ENCODE results near the gene ETV1.

Gene ETV1

GRCh38 chr7:14001139-14001538 is 11.7 kb upstream of the ETV1 start:
- H3K56ac ChIP-seq (ENCODE audit: low read length): no peak overlapping the region
- H3K36me3 ChIP-seq (ENCODE audit: control insufficient read depth, insufficient read depth, low read length): no peaks in the 10 kb centered on the region
- H4K8ac ChIP-seq (ENCODE audit: low read depth, low read length): no peak overlapping the region
- H3K4me3 ChIP-seq (ENCODE audit: low read length): no peak overlapping the region
- no peak overlapping the region for H2BK5ac ChIP-seq (ENCODE audit: low read length)
- no peaks in the 10 kb centered on the region for H3K79me2 ChIP-seq (ENCODE audit: control insufficient read depth, insufficient read depth, low read length)
- no peak overlapping the region for H2AK5ac ChIP-seq (ENCODE audit: low read length)
- H3K9ac ChIP-seq (ENCODE audit: low read length): no peak overlapping the region
- no peak overlapping the region for H3K27ac ChIP-seq (ENCODE audit: low read depth, low read length)
- H2BK120ac ChIP-seq (ENCODE audit: low read depth, low read length): no peak overlapping the region
- no CpG with 5 or more reads among the region's 3 CpGs for WGBS (ENCODE audit: extremely low coverage, insufficient coverage, low lambda C conversion rate)
- H3K4ac ChIP-seq (ENCODE audit: low read depth, low read length): no peak overlapping the region
- H3K4me1 ChIP-seq (ENCODE audit: control insufficient read depth, low read depth, low read length): no peaks in the 10 kb centered on the region
- H3K79me1 ChIP-seq (ENCODE audit: low read length): no peaks in the 10 kb centered on the region
- DNase-seq: no peak
- H4K5ac ChIP-seq (ENCODE audit: low read length): no peak overlapping the region
- H3K18ac ChIP-seq (ENCODE audit: low read length): no peak overlapping the region
- no peak overlapping the region for H3K23ac ChIP-seq (ENCODE audit: low read length)
- H3K27me3 ChIP-seq (ENCODE audit: insufficient read depth, low read length, poor library complexity): no peaks in the 10 kb centered on the region
- no peak overlapping the region for H3K4me2 ChIP-seq (ENCODE audit: low read length)
- no peak overlapping the region for H2BK15ac ChIP-seq (replicated peaks; ENCODE audit: low read depth)

- H3K18ac ChIP-seq (ENCODE audit: low read length): no peak overlapping the region
- no peak overlapping the region for H3K23ac ChIP-seq (ENCODE audit: low read length)
- H3K79me1 ChIP-seq (ENCODE audit: low read length): no peaks in the 10 kb centered on the region
- no peak overlapping the region for H3K4ac ChIP-seq (ENCODE audit: low read depth, low read length)
- no peak for DNase-seq
- no peak overlapping the region for H2BK5ac ChIP-seq (ENCODE audit: low read length)
- H3K9ac ChIP-seq (ENCODE audit: low read length): no peak overlapping the region
- H3K27me3 ChIP-seq (ENCODE audit: insufficient read depth, low read length, poor library complexity): no peaks in the 10 kb centered on the region
- no peaks in the 10 kb centered on the region for H3K36me3 ChIP-seq (ENCODE audit: control insufficient read depth, insufficient read depth, low read length)
- H3K27ac ChIP-seq (ENCODE audit: low read depth, low read length): no peak overlapping the region
- no peak overlapping the region for H3K4me2 ChIP-seq (ENCODE audit: low read length)
- H3K4me1 ChIP-seq (ENCODE audit: control insufficient read depth, low read depth, low read length): no peaks in the 10 kb centered on the region
- H3K4me3 ChIP-seq (ENCODE audit: low read length): no peak overlapping the region
- H4K5ac ChIP-seq (ENCODE audit: low read length): no peak overlapping the region
- no peak overlapping the region for H3K56ac ChIP-seq (ENCODE audit: low read length)
- no CpG with 5 or more reads among the region's 1 CpG for WGBS (ENCODE audit: extremely low coverage, insufficient coverage, low lambda C conversion rate)
- H2BK120ac ChIP-seq (ENCODE audit: low read depth, low read length): no peak overlapping the region
- H2AK5ac ChIP-seq (ENCODE audit: low read length): no peak overlapping the region
- H3K79me2 ChIP-seq (ENCODE audit: control insufficient read depth, insufficient read depth, low read length): no peaks in the 10 kb centered on the region
- H2BK15ac ChIP-seq (replicated peaks; ENCODE audit: low read depth): no peak overlapping the region
- H4K8ac ChIP-seq (ENCODE audit: low read depth, low read length): no peak overlapping the region
Observed at GRCh38 chr7:14000247-14000646, 10.8 kb upstream of the ETV1 start.

- no peak overlapping the region for H2BK120ac ChIP-seq (ENCODE audit: low read depth, low read length)
- H3K27ac ChIP-seq (ENCODE audit: low read depth, low read length): no peak overlapping the region
- no peak overlapping the region for H3K4me2 ChIP-seq (ENCODE audit: low read length)
- no peaks in the 10 kb centered on the region for H3K36me3 ChIP-seq (ENCODE audit: control insufficient read depth, insufficient read depth, low read length)
- H3K56ac ChIP-seq (ENCODE audit: low read length): no peak overlapping the region
- H2BK5ac ChIP-seq (ENCODE audit: low read length): no peak overlapping the region
- H3K4ac ChIP-seq (ENCODE audit: low read depth, low read length): no peak overlapping the region
- no peak overlapping the region for H3K9ac ChIP-seq (ENCODE audit: low read length)
- no peak overlapping the region for H3K23ac ChIP-seq (ENCODE audit: low read length)
- no peaks in the 10 kb centered on the region for H3K79me1 ChIP-seq (ENCODE audit: low read length)
- no peak overlapping the region for H4K8ac ChIP-seq (ENCODE audit: low read depth, low read length)
- DNase-seq: no peak
- H3K79me2 ChIP-seq (ENCODE audit: control insufficient read depth, insufficient read depth, low read length): no peaks in the 10 kb centered on the region
- no peak overlapping the region for H4K5ac ChIP-seq (ENCODE audit: low read length)
- H2AK5ac ChIP-seq (ENCODE audit: low read length): no peak overlapping the region
- H3K27me3 ChIP-seq (ENCODE audit: insufficient read depth, low read length, poor library complexity): no peaks in the 10 kb centered on the region
- WGBS (ENCODE audit: extremely low coverage, insufficient coverage, low lambda C conversion rate): no CpG with 5 or more reads among the region's 5 CpGs
- H3K4me3 ChIP-seq (ENCODE audit: low read length): no peak overlapping the region
- H3K18ac ChIP-seq (ENCODE audit: low read length): no peak overlapping the region
- no peak overlapping the region for H2BK15ac ChIP-seq (replicated peaks; ENCODE audit: low read depth)
- H3K4me1 ChIP-seq (ENCODE audit: control insufficient read depth, low read depth, low read length): no peaks in the 10 kb centered on the region
Observed at GRCh38 chr7:13998866-13999265, 9.4 kb upstream of the ETV1 start.

- no peaks in the 10 kb centered on the region for H3K27me3 ChIP-seq (ENCODE audit: insufficient read depth, low read length, poor library complexity)
- no peak overlapping the region for H3K18ac ChIP-seq (ENCODE audit: low read length)
Observed at GRCh38 chr7:13992596-13992964, 3.1 kb upstream of the ETV1 start.

GRCh38 chr7:13991791-13992595 is 2.5 kb upstream of the ETV1 start:
- Histone ChIP-seq H3K27me3 (ENCODE audit: insufficient read depth, low read length, poor library complexity) (no peaks in the 10 kb centered on the region), H3K18ac (ENCODE audit: low read length) (peak overlapping the region; percentile 90), H3K4me2 (ENCODE audit: low read length) (peak overlapping the region; percentile 40), H3K4me1 (ENCODE audit: control insufficient read depth, low read depth, low read length) (peaks cover 5% of the 10 kb centered on the region), H3K56ac (ENCODE audit: low read length) (peak overlapping the region; percentile 81), H3K9ac (ENCODE audit: low read length) (peak overlapping the region; percentile 72), H3K4ac (ENCODE audit: low read depth, low read length) (peak overlapping the region; percentile 37), H3K4me3 (ENCODE audit: low read length) (no peak overlapping the region), H2BK15ac (replicated peaks; ENCODE audit: low read depth) (peak overlapping the region; percentile 41), H3K36me3 (ENCODE audit: control insufficient read depth, insufficient read depth, low read length) (no peaks in the 10 kb centered on the region), H3K27ac (ENCODE audit: low read depth, low read length) (peak overlapping the region; percentile 88), H3K79me1 (ENCODE audit: low read length) (no peaks in the 10 kb centered on the region), H2BK5ac (ENCODE audit: low read length) (peak overlapping the region; percentile 73), H4K8ac (ENCODE audit: low read depth, low read length) (peak overlapping the region; percentile 76), H2BK120ac (ENCODE audit: low read depth, low read length) (peak overlapping the region; percentile 82), H2AK5ac (ENCODE audit: low read length) (peak overlapping the region; percentile 97), H4K5ac (ENCODE audit: low read length) (peak overlapping the region; percentile 97), H3K79me2 (ENCODE audit: control insufficient read depth, insufficient read depth, low read length) (no peaks in the 10 kb centered on the region), H3K23ac (ENCODE audit: low read length) (no peak overlapping the region)
- peak; percentile 3 for DNase-seq
- WGBS (ENCODE audit: extremely low coverage, insufficient coverage, low lambda C conversion rate): no CpG with 5 or more reads among the region's 12 CpGs

More at GRCh38 chr7:13992596-13992964, 3.1 kb upstream of the ETV1 start:
- Histone ChIP-seq H2BK5ac (ENCODE audit: low read length) (no peak overlapping the region), H3K4ac (ENCODE audit: low read depth, low read length) (no peak overlapping the region), H2BK15ac (replicated peaks; ENCODE audit: low read depth) (no peak overlapping the region), H3K4me2 (ENCODE audit: low read length) (no peak overlapping the region), H4K8ac (ENCODE audit: low read depth, low read length) (no peak overlapping the region), H3K27ac (ENCODE audit: low read depth, low read length) (no peak overlapping the region), H3K79me1 (ENCODE audit: low read length) (no peaks in the 10 kb centered on the region), H3K56ac (ENCODE audit: low read length) (no peak overlapping the region), H3K4me3 (ENCODE audit: low read length) (no peak overlapping the region), H2AK5ac (ENCODE audit: low read length) (no peak overlapping the region), H3K36me3 (ENCODE audit: control insufficient read depth, insufficient read depth, low read length) (no peaks in the 10 kb centered on the region), H3K23ac (ENCODE audit: low read length) (no peak overlapping the region), H3K9ac (ENCODE audit: low read length) (no peak overlapping the region), H3K79me2 (ENCODE audit: control insufficient read depth, insufficient read depth, low read length) (no peaks in the 10 kb centered on the region), H2BK120ac (ENCODE audit: low read depth, low read length) (peak overlapping the region; percentile 28), H4K5ac (ENCODE audit: low read length) (no peak overlapping the region), H3K4me1 (ENCODE audit: control insufficient read depth, low read depth, low read length) (peaks cover 5% of the 10 kb centered on the region)
- no peak for DNase-seq
- WGBS (ENCODE audit: extremely low coverage, insufficient coverage, low lambda C conversion rate): no CpG with 5 or more reads among the region's 1 CpG

All from mesendoderm (in vitro differentiated cells).